ENCODE data around the gene FAM117A. TPM values are rescaled to one million over a fixed set of nuclear protein-coding genes. Genes with fewer than 3 reads are reported as not detected.
"Not testable (repeated sequence)": the region's sequence is repeated elsewhere in the genome, so short reads cannot be mapped to it uniquely, and the experiment has no call there.

The FAM117A gene
- total RNA-seq, 3 donors from 2014 or later, result 8.0 to 11.6 (median 9.8) TPM

- Histone ChIP-seq H3K4me1 (peaks cover 0 to 13% of the 10 kb centered on the region in 2 donors), H3K36me3 (no peaks in the 10 kb centered on the region), H3K27ac (no peak overlapping the region), H3K4me3 (no peak overlapping the region), H3K9me3 (no peaks in the 10 kb centered on the region), H3K27me3 (no peaks in the 10 kb centered on the region)
- intact Hi-C loops (cut with DNase I; ENCODE audit: low total_unique reads), result no loop called here
- no peak for TF ChIP-seq POLR2A (IDR thresholded peaks at IDR 0.05)
- no peak for TF ChIP-seq CTCF (IDR thresholded peaks at IDR 0.05)
- TF ChIP-seq POLR2AphosphoS5 (IDR thresholded peaks at IDR 0.05), result no peak
- no peak for DNase-seq (ENCODE audit: low spot score in 2 of 2)
Measured at GRCh38 chr17:49674507-49674906, 89.4 kb downstream of the FAM117A start.

GRCh38 chr17:49673679-49674078 is 90.3 kb downstream of the FAM117A start:
- H3K4me1 ChIP-seq, result peaks cover 0 to 13% of the 10 kb centered on the region in 2 donors
- intact Hi-C loops (cut with DNase I; ENCODE audit: low total_unique reads); H3K27ac ChIP-seq; H3K27me3 ChIP-seq; H3K9me3 ChIP-seq; H3K4me3 ChIP-seq; H3K36me3 ChIP-seq; DNase-seq (ENCODE audit: low spot score in 2 of 2): not testable (repeated sequence)

- Histone ChIP-seq H3K4me3 (no peak overlapping the region), H3K36me3 (no peaks in the 10 kb centered on the region), H3K27ac (no peak overlapping the region), H3K9me3 (no peaks in the 10 kb centered on the region), H3K27me3 (no peaks in the 10 kb centered on the region), H3K4me1 (no peaks in the 10 kb centered on the region)
- TF ChIP-seq POLR2A (IDR thresholded peaks at IDR 0.05) (no peak), CTCF (IDR thresholded peaks at IDR 0.05) (no peak), POLR2AphosphoS5 (IDR thresholded peaks at IDR 0.05) (no peak)
- intact Hi-C loops (cut with DNase I; ENCODE audit: low total_unique reads), result no loop called here
- DNase-seq (ENCODE audit: low spot score in 2 of 2), result no peak
Measured at GRCh38 chr17:49670641-49671040, 93.3 kb downstream of the FAM117A start.

- TF ChIP-seq POLR2A (IDR thresholded peaks at IDR 0.05), result no peak
- no peak for TF ChIP-seq POLR2AphosphoS5 (IDR thresholded peaks at IDR 0.05)
- no peak for DNase-seq (ENCODE audit: low spot score in 2 of 2)
- Histone ChIP-seq H3K36me3 (no peaks in the 10 kb centered on the region), H3K9me3 (no peaks in the 10 kb centered on the region), H3K27me3 (no peaks in the 10 kb centered on the region), H3K4me3 (no peak overlapping the region), H3K4me1 (no peaks in the 10 kb centered on the region), H3K27ac (no peak overlapping the region)
- intact Hi-C loops (cut with DNase I; ENCODE audit: low total_unique reads), result no loop called here
Measured at GRCh38 chr17:49670002-49670401, 93.9 kb downstream of the FAM117A start.

- no peaks in the 10 kb centered on the region for H3K27me3 ChIP-seq
- H3K27ac ChIP-seq, result no peak overlapping the region
- no peak for DNase-seq (ENCODE audit: low spot score in 2 of 2)
- no peaks in the 10 kb centered on the region for H3K36me3 ChIP-seq
- H3K4me3 ChIP-seq, result no peak overlapping the region
- H3K4me1 ChIP-seq, result no peaks in the 10 kb centered on the region
- H3K9me3 ChIP-seq, result no peaks in the 10 kb centered on the region
- TF ChIP-seq CTCF (IDR thresholded peaks at IDR 0.05), result no peak
- TF ChIP-seq POLR2AphosphoS5 (IDR thresholded peaks at IDR 0.05), result no peak
- no peak for TF ChIP-seq POLR2A (IDR thresholded peaks at IDR 0.05)
- intact Hi-C loops (cut with DNase I; ENCODE audit: low total_unique reads), result no loop called here
Measured at GRCh38 chr17:49667854-49668253, 96.1 kb downstream of the FAM117A start.

- intact Hi-C loops (cut with DNase I; ENCODE audit: low total_unique reads), result no loop called here
- no peaks in the 10 kb centered on the region for H3K27me3 ChIP-seq
- no peaks in the 10 kb centered on the region for H3K36me3 ChIP-seq
- no peak overlapping the region for H3K4me3 ChIP-seq
- H3K4me1 ChIP-seq, result no peaks in the 10 kb centered on the region
- no peak for TF ChIP-seq POLR2AphosphoS5 (IDR thresholded peaks at IDR 0.05)
- no peak for TF ChIP-seq POLR2A (IDR thresholded peaks at IDR 0.05)
- TF ChIP-seq CTCF (IDR thresholded peaks at IDR 0.05), result no peak
- DNase-seq (ENCODE audit: low spot score in 2 of 2), result no peak
- no peaks in the 10 kb centered on the region for H3K9me3 ChIP-seq
- H3K27ac ChIP-seq, result no peak overlapping the region
Measured at GRCh38 chr17:49664706-49665211, 99.2 kb downstream of the FAM117A start.

Other genes starting within 250 kb of the FAM117A start
- gene NXPH3, start 188.3 kb downstream of the FAM117A start, total RNA-seq, result 1 to 10 TPM; 3.5 to 7.5 (median 4.5) TPM
- gene SPOP, start 86.0 kb downstream of the FAM117A start, total RNA-seq, result 10 to 100 TPM; 48.3 to 73.8 (median 55.4) TPM
- 10 to 100 TPM; 33.0 to 44.1 (median 35.7) TPM for gene SLC35B1, start 56.2 kb downstream of the FAM117A start, total RNA-seq
- 10 to 100 TPM; 37.6 to 57.4 (median 47.2) TPM for gene KAT7, start 24.6 kb upstream of the FAM117A start, total RNA-seq
- not detected for gene TAC4, start 83.9 kb upstream of the FAM117A start, total RNA-seq
- under 1 TPM in 1 of 3 donors, not detected in 2; 0.44 TPM for gene DLX4, start 205.1 kb upstream of the FAM117A start, total RNA-seq
- under 1 TPM in 2 of 3 donors, not detected in 1; 0.44 to 0.98 TPM for gene DLX3, start 231.1 kb upstream of the FAM117A start, total RNA-seq